HG02623 (cell line): Measurements from ENCODE around the gene DLX4.

Experiments
- ATAC-seq: cut with Tn5 transposase; IDR thresholded peaks from one replicate; pipeline ENCODE4 v1.9.1; 2021; ENCODE audit warnings: moderate library complexity; ENCODE audit not compliant: unreplicated experiment

The DLX4 gene

GRCh38 chr17:49946964-49947584 lies 21.9 kb upstream of the DLX4 start:
- ATAC-seq, result no peak

DNA sequence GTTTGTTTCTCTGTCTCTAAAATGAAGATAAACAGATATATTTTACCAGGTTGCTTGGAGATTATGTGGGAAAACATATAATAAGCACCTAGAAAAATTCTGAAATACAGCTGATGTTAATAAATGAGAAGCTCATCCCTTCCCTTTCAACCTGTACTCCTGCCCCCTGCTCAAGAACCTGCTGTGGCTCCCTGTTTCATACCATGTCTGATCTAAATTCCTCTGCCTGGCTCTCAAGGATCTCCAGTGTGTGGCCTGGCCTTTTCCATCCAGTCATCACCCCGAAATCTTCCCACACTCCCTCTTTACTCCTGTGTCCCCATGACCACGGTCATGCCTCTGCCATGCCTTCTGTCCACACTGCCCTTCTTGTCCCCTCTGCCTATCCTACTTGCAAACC lies 19.4 kb upstream of the DLX4 start:
- ATAC-seq, result no peak

GRCh38 chr17:49951362-49952082 lies 17.5 kb upstream of the DLX4 start:
- ATAC-seq, result no peak

GRCh38 chr17:49952209-49952911 lies 16.6 kb upstream of the DLX4 start:
- no peak for ATAC-seq

GRCh38 chr17:49952912-49953497 lies 16.0 kb upstream of the DLX4 start:
- ATAC-seq, result no peak

DNA sequence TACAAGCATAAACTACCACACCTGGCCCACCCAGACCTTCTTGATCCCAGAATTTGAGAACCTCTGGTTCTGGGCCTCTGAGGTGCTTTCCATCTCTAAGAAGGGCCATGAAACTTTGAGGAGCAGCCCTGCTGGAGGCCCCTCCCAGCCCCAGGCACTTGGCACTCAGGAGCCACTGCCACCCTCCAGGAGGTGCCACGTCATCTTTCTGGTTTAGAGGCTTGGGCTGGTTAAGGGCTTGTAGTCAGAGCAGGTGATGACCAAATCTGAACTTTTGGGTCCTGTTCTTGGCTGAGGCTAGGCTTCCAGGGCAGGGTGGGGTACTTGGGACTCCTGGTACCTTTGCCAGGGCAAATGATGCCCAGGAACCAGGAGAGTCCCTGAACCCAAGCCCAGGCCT lies 13.8 kb upstream of the DLX4 start:
- no peak for ATAC-seq

DNA sequence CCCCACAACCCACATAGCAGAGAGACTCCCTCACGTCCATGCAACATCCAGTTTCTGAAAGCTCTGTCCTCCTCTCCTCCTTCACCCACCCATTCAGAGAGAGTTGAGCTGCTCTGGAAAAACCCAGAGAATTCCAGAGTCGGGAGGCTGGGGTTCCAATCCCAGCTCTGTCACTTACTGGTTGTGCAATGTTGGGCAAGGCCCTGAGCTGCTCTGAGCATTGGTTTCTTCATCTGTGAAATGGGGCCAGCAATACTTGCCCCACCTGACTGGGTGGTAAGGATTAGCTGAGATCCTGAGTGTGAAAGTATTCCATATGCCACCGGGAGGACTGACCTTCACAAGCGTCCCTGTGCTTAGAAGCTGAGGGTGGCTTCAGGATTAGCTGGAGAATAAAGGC lies 12.2 kb upstream of the DLX4 start:
- ATAC-seq, result no peak

DNA sequence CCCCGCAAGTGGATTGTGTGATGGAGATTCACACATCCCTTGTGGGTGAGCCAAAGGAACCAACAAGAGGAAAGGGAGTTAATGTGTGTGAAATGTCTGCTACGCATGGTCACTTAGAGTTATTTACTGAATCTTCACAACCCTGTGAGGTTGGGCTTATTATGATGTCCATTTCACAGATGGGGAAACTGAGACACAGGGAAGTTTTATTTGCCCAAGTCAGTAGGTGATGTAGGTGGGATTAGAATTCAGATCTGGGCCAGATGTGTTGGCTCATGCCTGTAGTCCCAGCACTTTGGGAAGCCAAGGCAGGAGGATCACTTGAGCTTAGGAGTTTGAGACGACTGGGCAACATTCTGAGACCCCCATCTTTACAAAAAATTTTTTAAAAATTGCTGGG lies 11.6 kb upstream of the DLX4 start:
- no peak for ATAC-seq

DNA sequence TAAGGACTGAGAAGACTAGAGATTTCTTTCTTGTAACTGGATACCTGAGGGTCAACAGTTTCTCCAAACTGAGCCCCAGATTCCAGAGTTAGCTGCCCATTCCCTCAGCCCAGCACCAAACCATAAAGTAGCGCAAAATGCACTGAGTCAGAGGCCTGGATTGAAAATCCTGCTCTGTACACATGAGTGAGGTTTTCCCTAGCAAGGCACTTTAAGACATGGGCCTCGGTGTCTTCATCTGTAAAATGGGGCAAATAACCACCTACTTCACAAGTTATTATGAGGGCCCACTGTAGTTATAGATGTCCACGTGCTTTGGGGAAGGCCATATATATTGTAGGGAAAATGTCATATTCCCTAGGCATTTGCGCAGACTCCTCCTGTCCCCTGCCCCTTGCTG lies 10.3 kb upstream of the DLX4 start:
- ATAC-seq, result no peak

- ATAC-seq, result no peak
Measured at GRCh38 chr17:49959183-49959935, 9.6 kb upstream of the DLX4 start.

DNA sequence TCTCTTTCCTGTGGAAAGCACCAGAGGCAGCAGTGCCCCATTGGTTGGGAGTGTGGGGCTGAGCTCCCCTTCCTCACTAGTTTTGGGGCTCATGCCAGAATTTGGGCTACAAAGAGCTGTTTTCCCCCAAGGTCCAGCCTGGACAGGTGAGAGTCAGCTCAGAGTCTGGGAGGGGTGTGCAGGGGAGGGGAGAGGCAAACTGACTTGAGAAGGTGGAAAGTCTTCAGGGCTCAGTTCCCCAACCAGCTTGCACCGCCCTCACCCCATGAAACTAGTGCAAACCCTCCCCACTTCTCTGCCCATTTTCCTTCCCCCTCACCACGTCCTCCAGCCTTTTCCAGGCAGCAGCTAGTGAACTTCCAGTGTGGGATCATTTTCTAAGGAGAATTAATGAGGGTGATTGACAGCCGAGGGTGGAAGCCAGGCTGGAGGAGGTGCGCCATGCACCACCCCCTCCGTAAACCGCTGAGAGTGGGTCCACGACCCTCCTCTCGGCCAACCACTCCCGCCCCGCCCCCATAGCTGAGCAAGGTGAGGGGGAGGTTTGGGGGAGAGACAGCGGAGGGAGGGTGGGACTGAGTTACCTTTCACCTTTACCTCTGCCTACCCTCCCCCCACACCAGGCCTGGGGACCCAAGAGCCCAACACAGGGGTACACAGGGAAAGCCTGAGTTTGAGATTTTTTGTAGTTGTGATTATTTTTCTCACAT lies 6.2 kb upstream of the DLX4 start:
- ATAC-seq, result no peak

DNA sequence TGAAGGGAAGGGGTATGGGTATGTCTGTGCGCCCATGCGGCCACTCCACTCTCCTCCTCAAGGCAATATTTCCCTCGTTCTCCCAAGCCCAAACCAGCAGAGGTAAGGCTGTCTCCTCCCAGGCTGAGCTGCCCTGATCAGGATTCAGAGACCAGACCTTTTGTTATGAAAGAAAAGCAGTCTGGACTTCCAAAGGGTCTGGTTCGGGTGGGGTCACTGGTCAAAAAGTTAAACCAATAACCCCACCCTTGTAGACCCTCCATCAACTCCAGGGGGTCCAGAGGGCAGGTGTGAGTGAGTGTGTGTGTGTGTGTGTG lies 5.7 kb upstream of the DLX4 start:
- ATAC-seq, result no peak

GRCh38 chr17:49963626-49964302 lies 5.2 kb upstream of the DLX4 start:
- ATAC-seq, result no peak

- ATAC-seq, result no peak
Measured at GRCh38 chr17:49964303-49964768, 4.7 kb upstream of the DLX4 start.

DNA sequence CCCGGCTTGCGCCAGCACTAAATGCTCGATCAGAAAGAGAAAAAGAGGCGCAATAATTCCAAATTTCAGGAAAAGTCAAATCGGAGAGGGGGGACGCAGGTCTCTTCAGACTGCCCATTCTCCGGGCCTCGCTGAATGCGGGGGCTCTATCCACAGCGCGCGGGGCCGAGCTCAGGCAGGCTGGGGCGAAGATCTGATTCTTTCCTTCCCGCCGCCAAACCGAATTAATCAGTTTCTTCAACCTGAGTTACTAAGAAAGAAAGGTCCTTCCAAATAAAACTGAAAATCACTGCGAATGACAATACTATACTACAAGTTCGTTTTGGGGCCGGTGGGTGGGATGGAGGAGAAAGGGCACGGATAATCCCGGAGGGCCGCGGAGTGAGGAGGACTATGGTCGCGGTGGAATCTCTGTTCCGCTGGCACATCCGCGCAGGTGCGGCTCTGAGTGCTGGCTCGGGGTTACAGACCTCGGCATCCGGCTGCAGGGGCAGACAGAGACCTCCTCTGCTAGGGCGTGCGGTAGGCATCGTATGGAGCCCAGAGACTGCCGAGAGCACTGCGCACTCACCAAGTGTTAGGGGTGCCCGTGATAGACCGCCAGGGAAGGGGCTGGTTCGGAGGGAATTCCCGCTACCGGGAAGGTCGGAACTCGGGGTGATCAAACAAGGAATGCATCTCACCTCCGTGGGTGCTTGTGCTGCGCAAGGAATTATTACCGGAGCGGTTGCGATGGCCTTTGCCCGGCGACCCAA lies 4.0 kb upstream of the DLX4 start:
- no peak for ATAC-seq

DNA sequence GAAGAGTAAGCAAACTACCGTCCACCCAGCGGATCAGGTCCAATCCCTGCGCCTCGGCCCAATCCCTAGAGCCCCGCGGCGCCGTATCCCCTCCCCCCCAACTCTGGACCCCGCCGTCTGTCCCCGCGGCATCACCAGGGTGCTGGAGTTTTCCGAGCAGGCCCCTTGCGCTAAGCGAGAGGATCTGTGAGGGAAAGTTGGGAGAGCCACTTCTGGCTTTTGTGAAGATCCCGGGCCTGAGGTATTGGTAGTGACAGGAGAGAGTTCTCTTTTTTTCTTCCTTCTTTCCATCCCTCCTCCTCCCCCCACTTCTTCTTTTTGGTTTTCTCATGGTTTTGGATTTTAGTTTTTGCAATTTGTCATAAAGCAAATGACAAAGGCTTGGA lies 3.5 kb upstream of the DLX4 start:
- ATAC-seq, result no peak

DNA sequence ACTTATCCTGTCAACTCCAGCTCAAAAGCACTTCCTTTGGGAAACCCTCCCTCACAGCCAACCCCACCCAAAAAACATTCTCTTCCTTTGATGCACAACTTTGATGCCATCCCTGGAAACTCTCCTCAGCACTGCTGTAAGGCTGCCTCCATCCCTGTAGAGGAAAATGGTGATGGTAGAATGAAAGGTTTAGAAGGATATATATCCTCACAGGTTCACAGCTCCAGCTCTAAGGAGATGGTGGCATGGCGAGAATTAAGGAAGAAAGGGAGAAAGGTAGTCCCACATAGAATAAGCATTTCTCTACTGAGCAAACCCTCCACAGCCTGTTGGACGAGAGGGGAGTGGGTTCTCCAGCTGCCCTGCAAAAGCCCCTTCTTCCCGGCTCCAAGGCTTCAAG lies 2.2 kb upstream of the DLX4 start:
- ATAC-seq, result no peak

- no peak for ATAC-seq
Measured at GRCh38 chr17:49967205-49967604, 1.8 kb upstream of the DLX4 start.

GRCh38 chr17:49967621-49968404 lies 1.2 kb upstream of the DLX4 start:
- no peak for ATAC-seq
